Stimulated activated CD4-positive, alpha-beta T cell treated with anti-CD3 and anti-CD28 coated beads, Interleukin-4, amount 100 ng/mL, for 24 hours (primary cell): Measurements from ENCODE around the gene PLK5.

Experiments
- DNase-seq: peaks from one replicate; pipeline ENCODE4 v3.0.0-alpha.2; 2020

The PLK5 gene

GRCh38 chr19:1579222-1579621 lies 55.3 kb downstream of the PLK5 start:
- DNase-seq = no peak

GRCh38 chr19:1580382-1580781 lies 56.5 kb downstream of the PLK5 start:
- no peak for DNase-seq

DNA sequence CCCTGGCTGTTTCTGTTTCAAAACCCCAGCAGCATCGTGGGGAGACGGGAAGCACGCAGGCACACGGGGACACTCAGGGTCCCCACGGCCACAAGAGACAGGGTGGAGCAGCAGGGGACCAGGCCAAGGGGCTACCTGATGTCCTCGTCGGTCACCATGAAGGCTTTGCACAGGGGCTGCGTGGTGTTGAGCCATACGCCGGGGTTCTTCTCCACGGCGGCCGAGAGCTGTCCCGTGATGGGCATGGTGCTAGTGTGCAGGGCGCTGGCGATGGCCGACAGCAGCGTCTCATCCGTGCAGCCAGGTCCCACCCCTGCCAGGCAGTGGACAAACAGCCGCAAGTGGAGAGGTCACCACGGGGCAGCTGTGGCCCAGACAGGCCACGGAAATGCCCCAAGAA lies 57.1 kb downstream of the PLK5 start:
- no peak for DNase-seq

DNA sequence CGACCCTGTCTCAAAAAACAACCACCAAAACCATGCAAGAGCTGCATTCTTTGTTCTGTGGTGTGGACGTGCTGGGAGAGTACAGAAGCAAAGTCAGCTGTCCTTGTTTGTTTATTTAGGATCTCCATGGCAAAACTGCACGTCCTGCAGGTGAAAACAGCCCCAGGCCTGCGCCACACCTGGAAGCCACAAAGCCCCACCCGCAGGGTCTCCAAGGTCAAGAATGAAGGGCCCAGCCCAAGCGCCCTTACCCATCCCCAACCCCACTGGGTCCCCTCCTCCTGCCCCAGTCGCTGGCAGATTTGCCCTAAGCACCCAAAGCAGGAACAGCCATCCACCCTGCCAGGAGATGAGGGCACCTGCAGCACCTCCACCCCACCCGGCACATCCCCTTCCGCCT lies 58.3 kb downstream of the PLK5 start:
- DNase-seq = no peak

- no peak for DNase-seq
Measured at GRCh38 chr19:1584500-1585242, 60.8 kb downstream of the PLK5 start.

GRCh38 chr19:1585243-1585580 lies 61.3 kb downstream of the PLK5 start:
- DNase-seq = no peak
